ENCODE measurements around the gene NOS1.
"Not testable (repeated sequence)": the region's sequence is repeated elsewhere in the genome, so short reads cannot be mapped to it uniquely, and the experiment has no call there.

The NOS1 gene

DNA sequence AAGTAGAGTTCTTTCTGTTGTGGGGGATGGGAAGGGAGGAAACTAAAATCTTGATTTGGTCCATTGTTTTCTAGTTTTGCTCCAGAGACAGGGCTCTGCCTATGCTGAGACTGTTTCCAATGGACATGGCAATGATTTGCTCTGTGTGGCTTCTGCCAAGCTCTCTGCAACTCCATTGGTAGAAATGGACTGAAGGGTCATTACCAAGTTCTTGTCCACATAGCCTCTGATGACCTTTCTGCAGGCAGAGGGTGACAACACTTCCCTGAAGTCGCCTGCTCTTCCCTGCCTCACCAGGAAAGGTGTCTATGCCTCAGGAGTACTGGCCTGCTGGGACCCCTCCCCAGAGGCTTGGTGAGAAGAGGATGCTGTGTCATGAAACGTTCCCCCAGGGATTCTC is 39.5 kb upstream of the NOS1 start:
- TF ChIP-seq, protein P1, sequence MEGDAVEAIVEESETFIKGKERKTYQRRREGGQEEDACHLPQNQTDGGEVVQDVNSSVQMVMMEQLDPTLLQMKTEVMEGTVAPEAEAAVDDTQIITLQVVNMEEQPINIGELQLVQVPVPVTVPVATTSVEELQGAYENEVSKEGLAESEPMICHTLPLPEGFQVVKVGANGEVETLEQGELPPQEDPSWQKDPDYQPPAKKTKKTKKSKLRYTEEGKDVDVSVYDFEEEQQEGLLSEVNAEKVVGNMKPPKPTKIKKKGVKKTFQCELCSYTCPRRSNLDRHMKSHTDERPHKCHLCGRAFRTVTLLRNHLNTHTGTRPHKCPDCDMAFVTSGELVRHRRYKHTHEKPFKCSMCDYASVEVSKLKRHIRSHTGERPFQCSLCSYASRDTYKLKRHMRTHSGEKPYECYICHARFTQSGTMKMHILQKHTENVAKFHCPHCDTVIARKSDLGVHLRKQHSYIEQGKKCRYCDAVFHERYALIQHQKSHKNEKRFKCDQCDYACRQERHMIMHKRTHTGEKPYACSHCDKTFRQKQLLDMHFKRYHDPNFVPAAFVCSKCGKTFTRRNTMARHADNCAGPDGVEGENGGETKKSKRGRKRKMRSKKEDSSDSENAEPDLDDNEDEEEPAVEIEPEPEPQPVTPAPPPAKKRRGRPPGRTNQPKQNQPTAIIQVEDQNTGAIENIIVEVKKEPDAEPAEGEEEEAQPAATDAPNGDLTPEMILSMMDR (IDR thresholded peaks at IDR 0.05; ENCODE audit: borderline replicate concordance, insufficient read depth, low read depth, low read length): no peak
- H3K4me3 ChIP-seq (ENCODE audit: low read depth, low read length): no peak overlapping the region

DNA sequence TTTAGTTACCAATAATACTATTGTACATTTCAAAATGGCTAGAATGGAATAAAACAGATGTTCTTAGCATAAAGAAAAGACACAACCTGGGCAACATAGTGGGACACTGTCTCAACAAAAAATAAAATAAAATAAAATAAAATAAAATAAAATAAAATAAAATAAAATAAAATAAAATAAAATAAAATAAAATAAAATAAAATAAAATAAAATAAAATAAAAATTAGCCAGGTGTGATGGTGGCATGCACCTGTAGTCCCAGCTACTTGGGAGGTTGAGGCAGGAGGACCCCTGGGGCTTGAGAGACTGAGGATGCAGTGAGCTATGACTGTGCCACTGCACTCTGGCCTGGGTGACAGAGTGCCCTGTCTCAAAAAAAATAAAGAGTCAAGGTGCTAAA is 37.1 kb upstream of the NOS1 start:
- H3K4me3 ChIP-seq (ENCODE audit: low read depth, low read length): not testable (repeated sequence)

DNA sequence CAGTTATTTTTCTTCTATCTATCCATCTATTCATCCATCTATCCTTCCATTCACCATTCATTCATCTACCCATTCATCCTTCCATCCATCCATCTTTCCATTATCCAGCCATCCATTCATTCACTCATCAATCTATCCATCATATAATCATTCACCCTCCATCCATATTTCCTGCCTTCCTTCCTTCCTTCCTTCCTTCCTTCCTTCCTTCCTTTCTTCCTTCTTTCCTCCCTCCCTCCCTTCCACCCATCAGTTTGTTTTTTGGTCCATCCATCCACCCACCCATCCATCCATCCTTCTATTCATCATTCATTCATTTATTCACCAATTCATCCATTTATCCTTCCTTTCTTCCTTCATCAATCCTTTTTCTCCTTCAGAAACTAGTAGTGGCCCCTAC is 34.3 kb upstream of the NOS1 start:
- TF ChIP-seq, protein P1 (IDR thresholded peaks at IDR 0.05; ENCODE audit: borderline replicate concordance, insufficient read depth, low read depth, low read length): no peak
- no peak overlapping the region for H3K4me3 ChIP-seq (ENCODE audit: low read depth, low read length)

DNA sequence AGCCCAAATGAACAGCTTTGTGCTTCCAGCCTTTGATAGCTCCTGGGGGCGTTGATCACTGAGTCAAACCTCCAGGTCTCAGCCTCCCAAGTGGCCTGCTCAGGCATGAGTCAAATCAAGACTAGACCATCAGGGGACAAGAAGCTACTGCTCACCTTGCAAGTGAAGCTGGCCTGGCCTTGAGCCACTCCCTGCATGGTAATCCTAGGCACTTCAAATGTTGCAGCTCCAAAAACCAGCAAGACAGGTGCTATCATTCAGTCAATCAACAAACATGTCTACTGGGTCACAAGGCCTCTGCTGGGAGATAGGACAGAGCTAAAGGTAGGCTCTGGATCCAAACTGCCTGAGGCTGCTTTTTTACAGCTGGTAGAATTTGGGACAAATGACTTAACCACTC is 33.1 kb upstream of the NOS1 start:
- TF ChIP-seq, protein P1 (IDR thresholded peaks at IDR 0.05; ENCODE audit: borderline replicate concordance, insufficient read depth, low read depth, low read length): no peak
- no peak overlapping the region for H3K4me3 ChIP-seq (ENCODE audit: low read depth, low read length)

DNA sequence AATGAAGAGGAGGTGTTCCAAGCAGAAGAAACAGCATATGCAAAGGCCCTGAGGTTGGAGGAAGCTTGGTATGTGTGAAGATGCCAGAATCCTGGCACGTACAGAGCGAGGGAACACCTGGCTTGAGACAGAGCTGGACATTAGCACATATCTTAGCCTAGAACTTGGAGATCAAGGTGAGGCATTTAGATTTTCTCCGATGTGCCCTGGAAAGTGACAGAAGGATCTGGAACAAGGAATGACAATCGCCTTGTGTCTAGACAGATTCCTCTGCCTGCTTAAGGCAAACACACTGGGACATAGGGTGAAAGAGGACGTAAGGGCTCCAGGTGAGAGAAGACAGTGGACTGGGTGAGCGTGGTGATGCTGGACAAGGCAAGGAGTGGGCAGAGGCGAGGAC is 32.2 kb upstream of the NOS1 start:
- TF ChIP-seq, protein P1 (IDR thresholded peaks at IDR 0.05; ENCODE audit: borderline replicate concordance, insufficient read depth, low read depth, low read length): no peak

DNA sequence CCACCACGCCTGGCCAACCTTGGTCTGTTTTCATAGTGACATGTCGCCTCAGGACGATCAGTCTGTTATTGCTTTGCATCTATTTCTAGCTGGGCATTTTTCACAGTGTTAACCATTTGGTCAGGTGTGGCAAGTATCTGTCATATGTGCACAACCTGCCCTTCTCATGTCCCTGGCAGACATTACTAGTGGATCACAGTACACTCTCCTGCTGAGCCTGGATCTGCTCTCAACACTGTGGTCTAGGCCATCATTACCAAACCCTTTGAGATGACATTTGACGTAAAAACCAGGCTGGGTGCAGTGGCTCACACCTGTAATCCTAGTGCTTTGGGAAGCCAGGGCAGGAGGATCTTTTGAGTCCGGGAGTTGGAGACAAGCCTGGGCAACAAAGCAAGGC is 29.4 kb upstream of the NOS1 start:
- TF ChIP-seq, protein P1 (IDR thresholded peaks at IDR 0.05; ENCODE audit: borderline replicate concordance, insufficient read depth, low read depth, low read length): no peak
- no peak overlapping the region for H3K4me3 ChIP-seq (ENCODE audit: low read depth, low read length)

More for the DNA sequence above, 32.2 kb upstream of the NOS1 start:
- no peak overlapping the region for H3K4me3 ChIP-seq (ENCODE audit: low read depth, low read length)

DNA sequence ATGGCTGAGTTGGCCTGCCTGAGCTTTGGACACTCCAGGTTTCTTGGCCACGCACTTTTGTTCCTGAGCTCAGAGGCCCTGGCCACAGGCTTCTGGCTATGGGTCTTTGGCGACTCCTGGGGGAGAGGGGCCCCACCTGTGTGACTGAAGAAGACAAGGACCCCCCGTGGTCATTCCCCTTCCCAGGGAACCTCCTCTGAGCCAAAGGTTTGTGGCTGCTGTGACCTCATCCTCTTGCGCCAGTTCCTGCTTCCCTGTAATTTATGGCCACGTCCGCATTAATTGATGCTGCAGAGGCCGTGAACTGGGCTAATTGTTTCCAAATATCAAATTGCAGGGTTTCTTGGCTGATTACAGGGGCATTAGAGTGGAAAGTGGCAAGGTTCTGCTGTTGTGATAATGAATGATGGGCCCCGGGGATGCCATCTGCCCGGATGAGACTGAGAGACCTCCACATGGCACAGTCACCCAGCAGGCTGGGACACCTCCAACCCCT is 27.6 kb upstream of the NOS1 start:
- no peak overlapping the region for H3K4me3 ChIP-seq (ENCODE audit: low read depth, low read length)
- TF ChIP-seq, protein P1 (IDR thresholded peaks at IDR 0.05; ENCODE audit: borderline replicate concordance, insufficient read depth, low read depth, low read length): no peak

DNA sequence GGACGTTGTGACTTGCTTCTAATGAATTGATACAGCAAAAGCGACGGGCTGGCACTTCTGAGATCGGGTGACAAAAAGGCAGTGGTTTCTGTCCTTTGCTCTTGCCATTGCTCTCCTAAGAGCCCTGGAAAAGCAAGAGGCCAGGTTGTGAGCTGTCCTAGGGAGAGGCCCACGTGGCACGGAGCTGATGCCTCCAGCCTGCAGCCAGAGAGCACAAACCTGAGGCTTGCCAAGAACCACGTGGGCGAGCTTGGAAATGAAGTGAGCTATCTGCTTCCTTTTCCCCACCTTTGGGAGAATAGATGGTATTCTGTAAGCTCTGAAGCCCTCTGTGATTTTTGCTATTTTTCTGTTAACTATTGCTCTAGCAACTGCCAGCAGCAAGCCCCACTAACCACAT is 26.4 kb upstream of the NOS1 start:
- TF ChIP-seq, protein P1 (IDR thresholded peaks at IDR 0.05; ENCODE audit: borderline replicate concordance, insufficient read depth, low read depth, low read length): no peak
- no peak overlapping the region for H3K4me3 ChIP-seq (ENCODE audit: low read depth, low read length)
